HepG2 (cell line): Measurements from ENCODE around the gene ENTREP3. TPM values are rescaled to one million over a fixed set of nuclear protein-coding genes. Genes with fewer than 3 reads are reported as not detected.
A peak's percentile ranks its signal among the peaks of the same experiment; 100 is the strongest.

Source experiments
- BORCS8-MEF2B ChIP-seq: sonication (generic); formaldehyde crosslinking; IDR thresholded peaks from 2 replicates; pipeline ENCODE4 v1.8.0; 2022; ENCODE audit warnings: mild to moderate bottlenecking, missing genetic modification reagents
- CREM ChIP-seq, 2 experiments: sonication (generic) in 1 of 2; formaldehyde crosslinking in 1 of 2; IDR thresholded peaks; 2 replicates each; pipeline versions ENCODE4 v1.4.0 to v1.6.1; 2016 to 2020; ENCODE audit warnings: antibody characterized with exemption in 1 of 2, mild to moderate bottlenecking in 1 of 2, missing genetic modification reagents in 1 of 2
- DPF2 ChIP-seq: sonication (generic); formaldehyde crosslinking; IDR thresholded peaks from 2 replicates; pipeline ENCODE4 v1.4.0; 2020; ENCODE audit warnings: mild to moderate bottlenecking, low read depth, missing genetic modification reagents, borderline replicate concordance
- EHMT2 ChIP-seq: fragments of 200-600 bp; sonication (generic); IDR thresholded peaks from 2 replicates; pipeline ENCODE4 v1.7.0; 2017; ENCODE audit warnings: antibody characterized with exemption, low read depth, low read length, borderline replicate concordance
- GPBP1L1 ChIP-seq: sonication (generic); formaldehyde crosslinking; IDR thresholded peaks from 2 replicates; pipeline ENCODE4 v1.5.0; 2020; ENCODE audit warnings: mild to moderate bottlenecking, missing genetic modification reagents
- KDM3A ChIP-seq: IDR thresholded peaks from 2 replicates; pipeline ENCODE4 v1.6.1; 2018; ENCODE audit warnings: low read depth, missing compliant biosample characterization
- MAFG ChIP-seq: sonication (generic); formaldehyde crosslinking; IDR thresholded peaks from 2 replicates; pipeline ENCODE4 v1.5.1; 2020; ENCODE audit warnings: mild to moderate bottlenecking, missing genetic modification reagents
- NRL ChIP-seq: sonication (generic); formaldehyde crosslinking; IDR thresholded peaks from 2 replicates; pipeline ENCODE4 v1.5.0; 2020; ENCODE audit warnings: missing genetic modification reagents, mild to moderate bottlenecking, moderate library complexity, borderline replicate concordance
- PAF1 ChIP-seq: IDR thresholded peaks from 2 replicates; pipeline ENCODE4 v1.6.1; 2016; ENCODE audit warnings: missing genetic modification reagents, missing compliant biosample characterization
- PRDM4 ChIP-seq: sonication (generic); formaldehyde crosslinking; IDR thresholded peaks from 2 replicates; pipeline ENCODE4 v1.9.0; 2021; ENCODE audit warnings: missing genetic modification reagents, borderline replicate concordance
- REL ChIP-seq: sonication (generic); formaldehyde crosslinking; conservative IDR thresholded peaks from 2 replicates; pipeline ENCODE4 v1.8.0; 2022; ENCODE audit warnings: mild to moderate bottlenecking, missing genetic modification reagents, moderate library complexity
- SNAPC4 ChIP-seq: sonication (generic); formaldehyde crosslinking; IDR thresholded peaks from 2 replicates; pipeline ENCODE4 v1.4.0; 2020; ENCODE audit warnings: mild to moderate bottlenecking, missing genetic modification reagents
- TAF1 ChIP-seq: sonication (generic); formaldehyde crosslinking; IDR thresholded peaks from 2 replicates; pipeline ENCODE4 v1.4.0; 2020; ENCODE audit warnings: missing genetic modification reagents
- TMF1 ChIP-seq: sonication (generic); formaldehyde crosslinking; IDR thresholded peaks from 2 replicates; pipeline ENCODE4 v1.8.1; 2022; ENCODE audit warnings: low read depth, missing genetic modification reagents
- ZFP90 ChIP-seq: sonication (generic); formaldehyde crosslinking; IDR thresholded peaks from 2 replicates; pipeline ENCODE4 v1.8.0; 2022; ENCODE audit warnings: missing genetic modification reagents, mild to moderate bottlenecking, inconsistent platforms, borderline replicate concordance
- ZNF143 ChIP-seq: sonication (generic); formaldehyde crosslinking; IDR thresholded peaks from 2 replicates; pipeline ENCODE4 v1.4.0; 2020; ENCODE audit warnings: missing genetic modification reagents
- ZNF20 ChIP-seq: sonication (generic); formaldehyde crosslinking; IDR thresholded peaks from 2 replicates; pipeline ENCODE4 v1.4.0; 2020; ENCODE audit warnings: mild to moderate bottlenecking, moderate library complexity, missing genetic modification reagents
- ZNF264 ChIP-seq: sonication (generic); formaldehyde crosslinking; IDR thresholded peaks from 2 replicates; pipeline ENCODE4 v1.4.0; 2020; ENCODE audit warnings: missing genetic modification reagents
- ZNF34 ChIP-seq: sonication (generic); formaldehyde crosslinking; IDR thresholded peaks from 2 replicates; pipeline ENCODE4 v1.4.0; 2020; ENCODE audit warnings: mild to moderate bottlenecking, missing genetic modification reagents, borderline replicate concordance
- ZNF468 ChIP-seq: sonication (generic); formaldehyde crosslinking; IDR thresholded peaks from 2 replicates; pipeline ENCODE4 v1.8.0; 2022; ENCODE audit warnings: mild to moderate bottlenecking, moderate library complexity, missing genetic modification reagents
- ZNF589 ChIP-seq: sonication (generic); formaldehyde crosslinking; conservative IDR thresholded peaks from 2 replicates; pipeline ENCODE4 v1.8.0; 2022; ENCODE audit warnings: mild to moderate bottlenecking, moderate library complexity, missing genetic modification reagents
- ZNF605 ChIP-seq: sonication (generic); formaldehyde crosslinking; IDR thresholded peaks from 2 replicates; pipeline ENCODE4 v1.8.0; 2022; ENCODE audit warnings: mild to moderate bottlenecking, missing genetic modification reagents
- ZNF83 ChIP-seq: sonication (generic); formaldehyde crosslinking; IDR thresholded peaks from 2 replicates; pipeline ENCODE4 v1.4.0; 2020; ENCODE audit warnings: missing genetic modification reagents, mild to moderate bottlenecking, borderline replicate concordance
- polyA plus RNA-seq, 8 experiments: library from polyadenylated mRNA; depleted of rRNA in 3 of 8; stranded (reverse) in 7 of 8; unstranded in 1 of 8; fragments of >200 nt; fragmentation: Illumina TruSeq in 4 of 8; extraction: Trizol in 4 of 8; gene quantifications; 2 replicates each; pipeline versions ENCODE4 v1.2.1 to v1.2.3, GENCODE V29; 2011 to 2016; ENCODE audit warnings: low read depth in 4 of 8, missing spikeins in 1 of 8, mixed read lengths in 1 of 8; ENCODE audit not compliant: insufficient read depth in 1 of 8
- total RNA-seq, 5 experiments: library from RNA; depleted of rRNA; stranded (reverse); fragments of >200 nt; fragmentation: Illumina TruSeq; extraction: Trizol; gene quantifications; 2 replicates each; pipeline ENCODE4 v1.2.3, GENCODE V29; 2016; ENCODE audit warnings: low read depth in 1 of 5

ENTREP3 gene
- total and polyA plus RNA-seq, 2 of the 13 experiments (the other 11 are each of a cell fraction or from before 2014, with no cell fraction given) = 4.1 to 9.9 TPM

GRCh38 chr1:155226910-155227260, 28.4 kb downstream of the ENTREP3 start (continued):
- no peak; the same call in 1 of the 2 replicates for TF ChIP-seq SNAPC4
- TF ChIP-seq ZNF143 (CRISPR knock-in tag) = no peak
- no peak for TF ChIP-seq GPBP1L1
- TF ChIP-seq MAFG = no peak
- TF ChIP-seq TAF1 (CRISPR knock-in tag) = no peak; the same call in 1 of the 2 replicates
- TF ChIP-seq KDM3A = no peak
- no peak; the same call in 1 of the 2 replicates for TF ChIP-seq ZNF589 (CRISPR knock-in tag)
- no peak for TF ChIP-seq ZNF264 (CRISPR knock-in tag)
- 0 out of 2 replicates have a peak, but pooled peaks have one; percentile 58 for TF ChIP-seq NRL (CRISPR knock-in tag)
- TF ChIP-seq ZNF83 (CRISPR knock-in tag) = no peak
- TF ChIP-seq PRDM4 (CRISPR knock-in tag) = no peak
- TF ChIP-seq REL (CRISPR knock-in tag) = no peak
- no peak for TF ChIP-seq TMF1 (CRISPR knock-in tag)
- no peak for TF ChIP-seq PAF1 (CRISPR knock-in tag)
- no peak for TF ChIP-seq EHMT2
- TF ChIP-seq CREM (IDR thresholded peaks at IDR 0.05) = 0 out of 2 replicates have a peak, but pooled peaks have one; percentile 6
- no peak for TF ChIP-seq CREM (CRISPR knock-in tag; IDR thresholded peaks at IDR 0.05)
- TF ChIP-seq ZNF605 (CRISPR knock-in tag) = 0 out of 2 replicates have a peak, but pooled peaks have one; percentile 68
- TF ChIP-seq ZNF34 (CRISPR knock-in tag) = no peak
- TF ChIP-seq ZNF20 = no peak
- no peak for TF ChIP-seq DPF2 (CRISPR knock-in tag)
- TF ChIP-seq ZFP90 (CRISPR knock-in tag) = no peak
- peak; percentile 53; the same call in 1 of the 2 replicates for TF ChIP-seq BORCS8-MEF2B
- TF ChIP-seq ZNF468 = no peak
